K562 (cell line): Measurements from ENCODE around the gene DBF4B. TPM values are rescaled to one million over a fixed set of nuclear protein-coding genes. Genes with fewer than 3 reads are reported as not detected.

Source experiments
- ATAC-seq: fragments of 200-7000 bp; cut with Tn5 transposase; 3 replicates; pipeline ENCODE4 v1.9.1; 2020; ENCODE audit warnings: moderate library complexity
- BruUV-seq: library from RNA; stranded (reverse); fragments of 400-500 nt; replicated peaks from 2 replicates; lab custom pipeline; 2021; lab: Mats Ljungman, UMichigan
- CTCF ChIA-PET: fragments of 300-600 bp; formaldehyde crosslinking; extraction: SDS; loops from one replicate; lab custom pipeline; 2021; ENCODE audit warnings: low intra/inter-chr PET ratio; lab: Yijun Ruan, JAX
- POLR2A ChIA-PET: fragments of 300-600, 350-650 bp; sonication (Branson Sonifier 250); formaldehyde crosslinking; extraction: SDS; loops from one replicate; lab custom pipeline; 2021; ENCODE audit warnings: antibody characterized with exemption, inconsistent platforms; lab: Yijun Ruan, JAX
- DNase-seq, 4 experiments: peaks; one replicate each; pipeline versions ENCODE4 v3.0.0 to v3.0.0-alpha.2; 2011 to 2018; ENCODE audit warnings: low spot score in 3 of 4, mixed read lengths in 3 of 4; ENCODE audit errors: extremely low read depth in 1 of 4
- FAIRE-seq: peaks from 2 replicates; lab custom pipeline; 2011; peaks lifted over from hg19 to GRCh38; lab: Jason Lieb, UNC
- H2AFZ ChIP-seq: 2 replicates; pipeline ENCODE4 v1.6.0; 2011; ENCODE audit warnings: low read depth, low read length, control low read depth, inconsistent platforms
- H3K27ac ChIP-seq: fragments of 200-600 bp; 3 replicates; pipeline ENCODE4 v1.8.0; 2011; ENCODE audit warnings: low read depth, mild to moderate bottlenecking, control low read depth, inconsistent platforms, low read length, moderate library complexity, mixed read lengths; ENCODE audit errors: extremely low read depth
- H3K27me3 ChIP-seq, 2 experiments: fragments of 300-600 bp in 1 of 2; 2 replicates in 1 of 2; 3 replicates in 1 of 2; pipeline versions ENCODE4 v1.6.0 to v1.8.0; 2011; ENCODE audit warnings: inconsistent platforms in 2 of 2, low read length in 2 of 2, mild to moderate bottlenecking in 1 of 2, mixed read lengths in 1 of 2, moderate library complexity in 1 of 2; ENCODE audit not compliant: control insufficient read depth in 2 of 2, insufficient read depth in 2 of 2
- H3K36me3 ChIP-seq: fragments of 300-600 bp; 3 replicates; pipeline ENCODE4 v1.8.0; 2011; ENCODE audit warnings: mild to moderate bottlenecking, low read length, inconsistent platforms; ENCODE audit not compliant: control insufficient read depth, insufficient read depth
- H3K4me1 ChIP-seq, 2 experiments: fragments of 200-600 bp in 1 of 2; replicated peaks in 1 of 2; 2 replicates in 1 of 2; 3 replicates in 1 of 2; pipeline versions ENCODE4 v1.5.1 to v1.8.0; 2011; ENCODE audit warnings: inconsistent platforms in 2 of 2, low read length in 2 of 2, mild to moderate bottlenecking in 1 of 2, mixed read lengths in 1 of 2, moderate library complexity in 1 of 2; ENCODE audit not compliant: control insufficient read depth in 2 of 2, insufficient read depth in 2 of 2
- H3K4me2 ChIP-seq: 2 replicates; pipeline ENCODE4 v1.6.1; 2011; ENCODE audit warnings: low read length, control low read depth, inconsistent platforms, mixed read lengths; ENCODE audit not compliant: insufficient read depth
- H3K4me3 ChIP-seq: fragments of 200-600 bp; sonication (generic), shearing (Covaris generic); 2 replicates; pipeline ENCODE4 v1.5.1; 2016; ENCODE audit warnings: control low read depth, inconsistent platforms
- H3K79me2 ChIP-seq: fragments of 200-600 bp; 3 replicates; pipeline ENCODE4 v1.8.0; 2011; ENCODE audit warnings: low read length, inconsistent platforms; ENCODE audit not compliant: control insufficient read depth, insufficient read depth
- H3K9ac ChIP-seq, 2 experiments: 2 replicates each; pipeline versions ENCODE4 v1.6.0 to v1.6.1; 2011; ENCODE audit warnings: low read depth in 2 of 2, low read length in 2 of 2, control low read depth in 1 of 2, inconsistent platforms in 1 of 2, mild to moderate bottlenecking in 1 of 2, mixed read lengths in 1 of 2; ENCODE audit not compliant: insufficient read depth in 1 of 2
- H3K9me1 ChIP-seq: one replicate; pipeline ENCODE4 v1.6.0; 2011; ENCODE audit warnings: inconsistent platforms, mild to moderate bottlenecking, low read length, moderate library complexity; ENCODE audit not compliant: control insufficient read depth, insufficient read depth
- H3K9me3 ChIP-seq: replicated peaks from 2 replicates; pipeline ENCODE4 v1.5.1; 2011; ENCODE audit warnings: low read depth, low read length, inconsistent platforms; ENCODE audit not compliant: control insufficient read depth, insufficient read depth
- H4K20me1 ChIP-seq: replicated peaks from 2 replicates; pipeline ENCODE4 v1.6.1; 2011; ENCODE audit warnings: low read length, inconsistent platforms, mixed read lengths; ENCODE audit not compliant: control insufficient read depth, insufficient read depth
- C11orf30 ChIP-seq: fragments of 450-650 bp; IDR thresholded peaks from 2 replicates; pipeline ENCODE4 v1.6.1; 2016; ENCODE audit warnings: low read depth, mild to moderate bottlenecking
- CBFA2T3 ChIP-seq: fragments of 450-650 bp; IDR thresholded peaks from 2 replicates; pipeline ENCODE4 v1.6.1; 2017
- CHD1 ChIP-seq: fragments of 200-600 bp; sonication (generic); IDR thresholded peaks from one replicate; pipeline ENCODE4 v1.6.1; 2012; ENCODE audit warnings: mild to moderate bottlenecking, moderate library complexity, low read length, inconsistent platforms
- CREB1 ChIP-seq, 2 experiments: sonication (generic) in 1 of 2; formaldehyde crosslinking in 1 of 2; IDR thresholded peaks; 2 replicates each; pipeline versions ENCODE4 v1.6.1 to v1.8.0; 2012 to 2022; ENCODE audit warnings: inconsistent platforms in 1 of 2, mild to moderate bottlenecking in 1 of 2, missing genetic modification reagents in 1 of 2, moderate library complexity in 1 of 2
- DPF2 ChIP-seq: fragments of 450-650 bp; IDR thresholded peaks from 2 replicates; pipeline ENCODE4 v1.6.1; 2016
- ELF1 ChIP-seq: fragments of 200-800 bp; sonication (Bioruptor generic); IDR thresholded peaks from 2 replicates; pipeline ENCODE4 v1.6.1; 2016; ENCODE audit warnings: missing genetic modification characterization, missing compliant biosample characterization
- ETV1 ChIP-seq: fragments of 450-650 bp; conservative IDR thresholded peaks from 2 replicates; pipeline ENCODE4 v1.6.1; 2016; ENCODE audit warnings: missing genetic modification characterization, control low read depth, low read depth, missing compliant biosample characterization
- FOXK1 ChIP-seq: sonication (generic); formaldehyde crosslinking; IDR thresholded peaks from 2 replicates; pipeline ENCODE4 v1.8.0; 2022; ENCODE audit warnings: missing genetic modification reagents, mild to moderate bottlenecking, borderline replicate concordance
- GABPA ChIP-seq: fragments of 200-800 bp; sonication (Bioruptor generic); conservative IDR thresholded peaks from 2 replicates; pipeline ENCODE4 v1.6.1; 2016; ENCODE audit warnings: low read depth, missing genetic modification characterization, missing compliant biosample characterization
- KHSRP ChIP-seq: fragments of 450-650 bp; IDR thresholded peaks from 2 replicates; pipeline ENCODE4 v1.6.1; 2017
- KLF1 ChIP-seq: fragments of 450-650 bp; IDR thresholded peaks from 2 replicates; pipeline ENCODE4 v1.6.1; 2016; ENCODE audit warnings: missing genetic modification characterization, missing compliant biosample characterization
- NFE2 ChIP-seq: IDR thresholded peaks from 2 replicates; pipeline ENCODE4 v1.6.1; 2014; ENCODE audit warnings: antibody characterized with exemption, low read depth
- NR2C1 ChIP-seq, 2 experiments: fragments of 450-650 bp; IDR thresholded peaks; 2 replicates each; pipeline ENCODE4 v1.6.1; 2017; ENCODE audit warnings: mild to moderate bottlenecking in 2 of 2, antibody characterized with exemption in 1 of 2, inconsistent platforms in 1 of 2, missing compliant biosample characterization in 1 of 2, missing genetic modification characterization in 1 of 2
- SNRNP70 ChIP-seq: fragments of 200-400 bp; formaldehyde crosslinking; optimal IDR thresholded peaks from 2 replicates; pipeline ENCODE3; 2017; ENCODE audit warnings: low read depth, low read length
- U2AF1 ChIP-seq: fragments of 200-400 bp; formaldehyde crosslinking; optimal IDR thresholded peaks from 2 replicates; pipeline ENCODE3; 2017; ENCODE audit warnings: mild to moderate bottlenecking, low read depth, low read length, moderate library complexity
- ZNF551 ChIP-seq: fragments of 250-450 bp; sonication (Bioruptor Pico); IDR thresholded peaks from 2 replicates; pipeline ENCODE4 v1.5.0; 2021; ENCODE audit warnings: mild to moderate bottlenecking, moderate library complexity
- ZNF561 ChIP-seq: fragments of 450-650 bp; formaldehyde crosslinking; conservative IDR thresholded peaks from 2 replicates; pipeline ENCODE4 v1.4.0; 2020; ENCODE audit warnings: mild to moderate bottlenecking, moderate library complexity
- ZNF644 ChIP-seq: fragments of 200-800 bp; sonication (Bioruptor generic); IDR thresholded peaks from 2 replicates; pipeline ENCODE4 v1.6.1; 2016; ENCODE audit warnings: low read depth, missing genetic modification characterization, missing compliant biosample characterization
- WGBS: fragments of 100-300 bp; shearing (Covaris generic); methylation state at CpG from one replicate; pipeline ENCODE4 v1.1.6; 2016; ENCODE audit warnings: low coverage, mixed read lengths; ENCODE audit not compliant: insufficient coverage; ENCODE audit errors: missing lambda C conversion rate; 5-methylcytosine and 5-hydroxymethylcytosine counted together
- in situ Hi-C: fragments of 300-500 bp; cut with MboI; formaldehyde crosslinking; loops from 4 replicates; pipeline ENCODE4 v1.15.0; 2018; ENCODE audit warnings: inconsistent platforms, mixed read lengths
- intact Hi-C: fragments of 100-400 bp; cut with micrococcal nuclease; formaldehyde crosslinking; loops from 2 replicates; pipeline ENCODE4 v1.14.2; 2022
- polyA plus RNA-seq, 8 experiments: library from polyadenylated mRNA; depleted of rRNA in 4 of 8; stranded (reverse) in 5 of 8; unstranded in 3 of 8; fragments of >200 nt; fragmentation: Nextera tagmentation in 2 of 8; fragmentation: Illumina TruSeq in 1 of 8; extraction: Ambion mirVana in 2 of 8; extraction: Trizol in 1 of 8; gene quantifications; 2 replicates each; pipeline versions ENCODE4 v1.2.1 to v1.2.3, GENCODE V29; 2011 to 2014; ENCODE audit warnings: inconsistent platforms in 1 of 8, missing spikeins in 1 of 8
- total RNA-seq, 7 experiments: library from RNA; depleted of rRNA in 6 of 7; stranded (reverse); fragments of >200 nt in 6 of 7; fragmentation: Illumina TruSeq in 2 of 7; extraction: Trizol in 2 of 7; gene quantifications; 2 replicates each; pipeline versions ENCODE4 v1.2.1 to v1.2.3, GENCODE V29; 2011 to 2021; ENCODE audit warnings: low replicate concordance in 1 of 7
- TF ChIP-seq, protein P1 (sequence below): fragments of 150-350 bp; IDR thresholded peaks from 2 replicates; pipeline ENCODE4 v1.6.1; 2014; ENCODE audit warnings: low read depth, mild to moderate bottlenecking, low read length, borderline replicate concordance
- TF ChIP-seq, protein P2 (sequence below): fragments of 450-650 bp; formaldehyde crosslinking; IDR thresholded peaks from 2 replicates; pipeline ENCODE4 v1.4.0; 2022; ENCODE audit warnings: mild to moderate bottlenecking, moderate library complexity

The DBF4B gene
- total and polyA plus RNA-seq, 9 of the 15 experiments (the other 6 are each of a cell fraction or from before 2014, with no cell fraction given), result 2.5 to 26.9 (median 14.6) TPM

DNA sequence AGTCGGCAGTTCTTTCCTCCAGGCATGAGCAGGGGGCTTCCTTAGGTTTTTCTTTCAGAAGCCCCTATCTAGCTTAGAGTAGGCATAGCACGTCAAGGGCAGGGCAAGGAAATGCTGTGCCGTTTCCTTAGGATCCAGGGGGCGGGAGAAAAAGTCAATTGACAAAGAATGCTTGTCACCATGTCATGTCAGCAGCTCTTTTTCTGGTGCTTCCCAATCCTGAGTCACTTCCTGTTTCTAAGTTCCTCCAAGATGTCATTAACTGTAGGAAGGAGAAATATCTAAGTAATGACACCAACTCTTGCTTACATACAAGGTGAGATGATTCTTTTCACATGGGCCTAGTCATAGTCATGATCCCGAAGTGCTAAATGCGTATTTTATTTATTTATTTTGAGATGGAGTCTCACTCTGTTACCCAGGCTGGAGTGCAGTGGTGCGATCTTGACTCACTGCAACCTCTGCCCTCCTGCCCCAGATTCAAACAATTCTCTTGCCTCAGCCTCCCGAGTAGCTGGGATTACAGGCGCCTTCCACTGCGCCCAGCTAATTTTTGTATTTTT is 86.5 kb downstream of the DBF4B start:
- ChIA-PET POLR2A (interaction anchor here (0.5 to 1.6 kb wide), 5 partner anchors 11 to 32 kb away, joined by 3 to 6 read pairs (median 3); no protein-coding TSS in a partner anchor), CTCF (no interaction called here)
- Histone ChIP-seq H3K27me3 (peaks cover 8 to 9% of the 10 kb centered on the region in 2 experiments; a peak in 4 of 5 replicates), H3K4me2 (peak overlapping the region; percentile 16), H3K9ac (peak overlapping the region in 1 of 2 experiments; percentile 11; a peak in 1 of 4 replicates), H2AFZ (peak overlapping the region; percentile 81), H3K4me3 (no peak overlapping the region), H3K4me1 (peaks cover 0 to 5% of the 10 kb centered on the region in 2 experiments; a peak in 4 of 5 replicates), H3K27ac (peak overlapping the region; percentile 40; the same call in 1 of the 3 replicates), H3K79me2 (no peaks in the 10 kb centered on the region), H3K36me3 (no peaks in the 10 kb centered on the region), H4K20me1 (no peaks in the 10 kb centered on the region), H3K9me1 (no peaks in the 10 kb centered on the region), H3K9me3 (no peaks in the 10 kb centered on the region)
- peak; percentile 68 for FAIRE-seq
- DNase-seq, result peak in 2 of 4 experiments; percentile 14 to 44
- BruUV-seq, result no TSS peak
- peak; percentile 72 for ATAC-seq
- intact Hi-C loops (no loop called here), in situ Hi-C loops (no loop called here)
- WGBS, result 29% methylated on average over 10 of the region's 10 CpGs
- TF ChIP-seq ZNF644 (no peak), ELF1 (no peak), CREB1 (IDR thresholded peaks at IDR 0.05) (no peak), CREB1 (CRISPR knock-in tag; IDR thresholded peaks at IDR 0.05) (peak; percentile 27; the same call in 1 of the 2 replicates), ZNF561 (CRISPR knock-in tag) (no peak), U2AF1 (no peak), C11orf30 (peak; percentile 33; the same call in 1 of the 2 replicates), KHSRP (no peak), ZNF551 (CRISPR knock-in tag) (no peak), CBFA2T3 (no peak), ETV1 (tag) (peak; percentile 63), DPF2 (peak; percentile 36; the same call in 1 of the 2 replicates), SNRNP70 (no peak), GABPA (peak; percentile 75), NFE2 (peak; percentile 56), CHD1 (no peak), NR2C1 (IDR thresholded peaks at IDR 0.05) (no peak), NR2C1 (tag; IDR thresholded peaks at IDR 0.05) (0 out of 2 replicates have a peak, but pooled peaks have one; percentile 24), KLF1 (tag) (no peak), FOXK1 (CRISPR knock-in tag) (no peak)
- TF ChIP-seq, protein P1, sequence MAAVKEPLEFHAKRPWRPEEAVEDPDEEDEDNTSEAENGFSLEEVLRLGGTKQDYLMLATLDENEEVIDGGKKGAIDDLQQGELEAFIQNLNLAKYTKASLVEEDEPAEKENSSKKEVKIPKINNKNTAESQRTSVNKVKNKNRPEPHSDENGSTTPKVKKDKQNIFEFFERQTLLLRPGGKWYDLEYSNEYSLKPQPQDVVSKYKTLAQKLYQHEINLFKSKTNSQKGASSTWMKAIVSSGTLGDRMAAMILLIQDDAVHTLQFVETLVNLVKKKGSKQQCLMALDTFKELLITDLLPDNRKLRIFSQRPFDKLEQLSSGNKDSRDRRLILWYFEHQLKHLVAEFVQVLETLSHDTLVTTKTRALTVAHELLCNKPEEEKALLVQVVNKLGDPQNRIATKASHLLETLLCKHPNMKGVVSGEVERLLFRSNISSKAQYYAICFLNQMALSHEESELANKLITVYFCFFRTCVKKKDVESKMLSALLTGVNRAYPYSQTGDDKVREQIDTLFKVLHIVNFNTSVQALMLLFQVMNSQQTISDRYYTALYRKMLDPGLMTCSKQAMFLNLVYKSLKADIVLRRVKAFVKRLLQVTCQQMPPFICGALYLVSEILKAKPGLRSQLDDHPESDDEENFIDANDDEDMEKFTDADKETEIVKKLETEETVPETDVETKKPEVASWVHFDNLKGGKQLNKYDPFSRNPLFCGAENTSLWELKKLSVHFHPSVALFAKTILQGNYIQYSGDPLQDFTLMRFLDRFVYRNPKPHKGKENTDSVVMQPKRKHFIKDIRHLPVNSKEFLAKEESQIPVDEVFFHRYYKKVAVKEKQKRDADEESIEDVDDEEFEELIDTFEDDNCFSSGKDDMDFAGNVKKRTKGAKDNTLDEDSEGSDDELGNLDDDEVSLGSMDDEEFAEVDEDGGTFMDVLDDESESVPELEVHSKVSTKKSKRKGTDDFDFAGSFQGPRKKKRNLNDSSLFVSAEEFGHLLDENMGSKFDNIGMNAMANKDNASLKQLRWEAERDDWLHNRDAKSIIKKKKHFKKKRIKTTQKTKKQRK, result no peak
- TF ChIP-seq, protein P2, sequence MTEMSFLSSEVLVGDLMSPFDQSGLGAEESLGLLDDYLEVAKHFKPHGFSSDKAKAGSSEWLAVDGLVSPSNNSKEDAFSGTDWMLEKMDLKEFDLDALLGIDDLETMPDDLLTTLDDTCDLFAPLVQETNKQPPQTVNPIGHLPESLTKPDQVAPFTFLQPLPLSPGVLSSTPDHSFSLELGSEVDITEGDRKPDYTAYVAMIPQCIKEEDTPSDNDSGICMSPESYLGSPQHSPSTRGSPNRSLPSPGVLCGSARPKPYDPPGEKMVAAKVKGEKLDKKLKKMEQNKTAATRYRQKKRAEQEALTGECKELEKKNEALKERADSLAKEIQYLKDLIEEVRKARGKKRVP (CRISPR knock-in tag), result no peak
